Stimulated activated naive CD4-positive, alpha-beta T cell (primary cell): ENCODE data around the gene UNC5C.

Source experiments
- DNase-seq, 6 experiments: peaks; one replicate each; lab custom pipeline; 2025; lab: John Stamatoyannopoulos, UW

Gene UNC5C

GRCh38 chr4:95340191-95340590 is 208.6 kb downstream of the UNC5C start:
- no peak for DNase-seq

GRCh38 chr4:95325665-95326064 is 223.1 kb downstream of the UNC5C start:
- DNase-seq, result no peak

- no peak for DNase-seq
Measured at GRCh38 chr4:95319169-95319568, 229.6 kb downstream of the UNC5C start.

- no peak for DNase-seq
Measured at GRCh38 chr4:95318483-95318882, 230.3 kb downstream of the UNC5C start.

GRCh38 chr4:95318044-95318443 is 230.7 kb downstream of the UNC5C start:
- DNase-seq, result no peak

- DNase-seq, result no peak
Measured at GRCh38 chr4:95317085-95317793, 231.5 kb downstream of the UNC5C start.

GRCh38 chr4:95314573-95314972 is 234.2 kb downstream of the UNC5C start:
- DNase-seq, result no peak

GRCh38 chr4:95304898-95305297 is 243.9 kb downstream of the UNC5C start:
- no peak for DNase-seq

- DNase-seq, result no peak
Measured at GRCh38 chr4:95300304-95300703, 248.5 kb downstream of the UNC5C start.

GRCh38 chr4:95296052-95296451 is 252.7 kb downstream of the UNC5C start:
- DNase-seq, result no peak

- no peak for DNase-seq
Measured at GRCh38 chr4:95295157-95295556, 253.6 kb downstream of the UNC5C start.

GRCh38 chr4:95294321-95294720 is 254.5 kb downstream of the UNC5C start:
- DNase-seq, result no peak

GRCh38 chr4:95293014-95293413 is 255.8 kb downstream of the UNC5C start:
- peak in 3 of 6 experiments; percentile 46 to 53 (median 48) for DNase-seq

- peak in 1 of 6 experiments; percentile 4 for DNase-seq
Measured at GRCh38 chr4:95290702-95291101, 258.1 kb downstream of the UNC5C start.

- DNase-seq, result no peak
Measured at GRCh38 chr4:95289028-95289634, 259.6 kb downstream of the UNC5C start.

- no peak for DNase-seq
Measured at GRCh38 chr4:95288552-95288951, 260.2 kb downstream of the UNC5C start.

- DNase-seq, result no peak
Measured at GRCh38 chr4:95285797-95286196, 263.0 kb downstream of the UNC5C start.

GRCh38 chr4:95284655-95285054 is 264.1 kb downstream of the UNC5C start:
- no peak for DNase-seq

GRCh38 chr4:95283320-95283719 is 265.5 kb downstream of the UNC5C start:
- DNase-seq, result no peak

GRCh38 chr4:95272797-95273196 is 276.0 kb downstream of the UNC5C start:
- no peak for DNase-seq

GRCh38 chr4:95272036-95272435 is 276.7 kb downstream of the UNC5C start:
- no peak for DNase-seq

GRCh38 chr4:95268819-95269565 is 279.8 kb downstream of the UNC5C start:
- no peak for DNase-seq

- no peak for DNase-seq
Measured at GRCh38 chr4:95267081-95267480, 281.7 kb downstream of the UNC5C start.
